ENCODE measurements around the gene NLRP10. TPM values are rescaled to one million over a fixed set of nuclear protein-coding genes. Genes with fewer than 3 reads are reported as not detected.

NLRP10 gene
- total and polyA plus RNA-seq, 7 donors: not detected

- Histone ChIP-seq H3K27me3 (ENCODE audit: insufficient read depth in 3 of 3, low read length in 2 of 3) (peaks cover 0 to 8% (median 0%) of the 10 kb centered on the region in 3 donors), H3K27ac (no peak overlapping the region), H3K9me3 (no peaks in the 10 kb centered on the region), H3K36me3 (ENCODE audit: insufficient read depth in 1 of 2, low read depth in 1 of 2) (no peaks in the 10 kb centered on the region), H3K4me1 (no peaks in the 10 kb centered on the region), H3K4me3 (no peak overlapping the region)
- intact Hi-C loops (cut with DNase I): no loop called here
- DNase-seq (no peak), ATAC-seq (no peak)
- no peak for TF ChIP-seq CTCF (IDR thresholded peaks at IDR 0.05)
Measured at GRCh38 chr11:7964873-7965272, 374 bp downstream of the NLRP10 start.

- H3K27me3 ChIP-seq (ENCODE audit: insufficient read depth in 3 of 3, low read length in 2 of 3): peaks cover 0 to 8% (median 0%) of the 10 kb centered on the region in 3 donors
- ATAC-seq (no peak), DNase-seq (no peak)
- no peaks in the 10 kb centered on the region for H3K9me3 ChIP-seq
- no peaks in the 10 kb centered on the region for H3K36me3 ChIP-seq (ENCODE audit: insufficient read depth in 1 of 2, low read depth in 1 of 2)
- intact Hi-C loops (cut with DNase I): no loop called here
- H3K27ac ChIP-seq: no peak overlapping the region
- no peak overlapping the region for H3K4me3 ChIP-seq
- 44 to 52% (median 46%) methylated on average over 3 of the region's 3 CpGs for WGBS, 3 donors
- no peak for TF ChIP-seq CTCF (IDR thresholded peaks at IDR 0.05)
- H3K4me1 ChIP-seq: no peaks in the 10 kb centered on the region
Measured at GRCh38 chr11:7964261-7964660, 986 bp downstream of the NLRP10 start.

GRCh38 chr11:7955191-7955590 is 10.1 kb downstream of the NLRP10 start:
- DNase-seq: no peak
- ATAC-seq: no peak
- Histone ChIP-seq H3K4me3 (no peak overlapping the region), H3K27me3 (ENCODE audit: insufficient read depth in 3 of 3, low read length in 2 of 3) (no peaks in the 10 kb centered on the region), H3K9me3 (no peaks in the 10 kb centered on the region), H3K36me3 (ENCODE audit: insufficient read depth in 1 of 2, low read depth in 1 of 2) (no peaks in the 10 kb centered on the region), H3K4me1 (no peaks in the 10 kb centered on the region), H3K27ac (no peak overlapping the region)
- no peak for TF ChIP-seq CTCF (IDR thresholded peaks at IDR 0.05)
- intact Hi-C loops (cut with DNase I): no loop called here
- WGBS, 3 donors: 68 to 82% (median 74%) methylated on average over 1 of the region's 1 CpG

- Histone ChIP-seq H3K27me3 (ENCODE audit: insufficient read depth in 3 of 3, low read length in 2 of 3) (no peaks in the 10 kb centered on the region), H3K4me1 (no peaks in the 10 kb centered on the region), H3K9me3 (no peaks in the 10 kb centered on the region), H3K4me3 (no peak overlapping the region), H3K27ac (no peak overlapping the region), H3K36me3 (ENCODE audit: insufficient read depth in 1 of 2, low read depth in 1 of 2) (no peaks in the 10 kb centered on the region)
- 68 to 75% (median 68%) methylated on average over 1 of the region's 1 CpG for WGBS, 3 donors
- DNase-seq (no peak), ATAC-seq (no peak)
- intact Hi-C loops (cut with DNase I): no loop called here
- no peak for TF ChIP-seq CTCF (IDR thresholded peaks at IDR 0.05)
Measured at GRCh38 chr11:7949934-7950333, 15.3 kb downstream of the NLRP10 start.

GRCh38 chr11:7944123-7944522 is 21.1 kb downstream of the NLRP10 start:
- no peak for DNase-seq
- no peaks in the 10 kb centered on the region for H3K36me3 ChIP-seq (ENCODE audit: insufficient read depth in 1 of 2, low read depth in 1 of 2)
- TF ChIP-seq CTCF (IDR thresholded peaks at IDR 0.05): no peak
- H3K4me1 ChIP-seq: no peaks in the 10 kb centered on the region
- 82 to 87% (median 84%) methylated on average over 2 of the region's 2 CpGs for WGBS, 3 donors
- H3K4me3 ChIP-seq: no peak overlapping the region
- intact Hi-C loops (cut with DNase I): no loop called here
- ATAC-seq: no peak
- H3K9me3 ChIP-seq: peaks cover 18% of the 10 kb centered on the region
- H3K27me3 ChIP-seq (ENCODE audit: insufficient read depth in 3 of 3, low read length in 2 of 3): no peaks in the 10 kb centered on the region
- no peak overlapping the region for H3K27ac ChIP-seq
